ENCODE measurements around the gene HSPA9. TPM values are rescaled to one million over a fixed set of nuclear protein-coding genes. Genes with fewer than 3 reads are reported as not detected.
A peak's percentile ranks its signal among the peaks of the same experiment; 100 is the strongest.

The HSPA9 gene
- polyA plus RNA-seq, 1 donor from 2014 or later = 280 TPM

DNA sequence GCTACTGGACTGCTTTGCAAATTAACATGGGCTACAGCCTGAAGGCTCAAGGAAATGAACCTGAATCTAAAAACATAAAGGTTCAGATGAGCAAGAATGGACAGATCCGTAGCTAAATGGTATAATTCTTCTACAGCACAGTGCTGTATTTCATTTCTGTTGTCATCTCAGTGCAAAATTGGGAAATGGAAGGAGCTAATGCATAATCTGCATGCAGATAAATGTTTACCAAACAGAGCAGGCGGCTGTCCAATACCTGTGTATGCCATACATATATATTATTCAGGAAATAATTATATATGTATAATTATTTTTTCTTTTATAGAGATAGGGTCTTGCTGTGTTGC lies 4.3 kb upstream of the HSPA9 start:
- Histone ChIP-seq H3K27me3 (ENCODE audit: insufficient read depth, low read depth, low read length) (no peaks in the 10 kb centered on the region), H3K9ac (ENCODE audit: low read length) (no peak overlapping the region), H3K9me2 (ENCODE audit: insufficient read depth, low read length) (no peaks in the 10 kb centered on the region), H3F3A (ENCODE audit: insufficient read depth, low read length, poor library complexity, severe bottlenecking) (no peaks in the 10 kb centered on the region), H4K20me1 (ENCODE audit: insufficient read depth) (no peaks in the 10 kb centered on the region), H3K4me3 (ENCODE audit: low read length) (no peak overlapping the region), H3K9me3 (ENCODE audit: low read length) (no peaks in the 10 kb centered on the region), H3K79me2 (replicated peaks; ENCODE audit: insufficient read depth, low read length) (peaks cover 4% of the 10 kb centered on the region), H2AFZ (ENCODE audit: low read depth, low read length) (no peak overlapping the region), H3K27ac (ENCODE audit: low read length) (no peak overlapping the region), H3K4me2 (ENCODE audit: low read length) (no peak overlapping the region), H3K36me3 (ENCODE audit: insufficient read depth, low read length) (no peaks in the 10 kb centered on the region)
- TF ChIP-seq TAF1 (IDR thresholded peaks at IDR 0.05; ENCODE audit: low read depth) (no peak), CTCF (IDR thresholded peaks at IDR 0.05; ENCODE audit: poor library complexity, severe bottlenecking) (peak; percentile 22), EZH2 (IDR thresholded peaks at IDR 0.05; ENCODE audit: borderline replicate concordance, insufficient read depth, low read length, poor library complexity, severe bottlenecking) (no peak), RAD21 (conservative IDR thresholded peaks at IDR 0.05) (peak; percentile 31)

DNA sequence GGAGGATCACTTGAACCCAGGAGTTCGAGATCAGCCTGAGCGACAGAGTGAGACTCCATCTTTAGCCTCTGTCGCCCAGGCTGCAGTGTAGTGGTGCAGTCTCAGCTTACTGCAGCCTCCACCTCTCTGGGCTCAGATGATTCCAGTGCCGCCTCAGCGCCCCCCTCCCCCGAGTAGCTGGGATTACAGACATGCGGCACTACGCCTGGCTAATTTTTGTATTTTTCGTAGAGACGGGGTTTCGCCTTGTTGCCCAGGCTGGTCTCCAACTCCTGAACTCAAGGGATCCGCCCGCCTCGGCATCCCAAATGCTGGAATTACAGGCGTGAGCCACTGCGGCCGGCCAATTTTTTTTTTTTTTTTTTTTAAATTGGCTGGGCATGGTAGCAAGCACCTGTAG lies 2.3 kb upstream of the HSPA9 start:
- no peak for TF ChIP-seq CTCF (IDR thresholded peaks at IDR 0.05; ENCODE audit: poor library complexity, severe bottlenecking)
- no peak for TF ChIP-seq TAF1 (IDR thresholded peaks at IDR 0.05; ENCODE audit: low read depth)
- TF ChIP-seq RAD21 (conservative IDR thresholded peaks at IDR 0.05) = no peak
- no peak for TF ChIP-seq SMC3 (conservative IDR thresholded peaks at IDR 0.05; ENCODE audit: poor library complexity)
- no peak for TF ChIP-seq MXI1 (conservative IDR thresholded peaks at IDR 0.05; ENCODE audit: poor library complexity, severe bottlenecking)
- H3K4me3 ChIP-seq (ENCODE audit: low read length) = no peak overlapping the region
- no peaks in the 10 kb centered on the region for H3K9me3 ChIP-seq (ENCODE audit: low read length)
- H3K27ac ChIP-seq (ENCODE audit: low read length) = no peak overlapping the region
- no peak overlapping the region for H3K9ac ChIP-seq (ENCODE audit: low read length)
- H3K27me3 ChIP-seq (ENCODE audit: insufficient read depth, low read depth, low read length) = no peaks in the 10 kb centered on the region
- no peaks in the 10 kb centered on the region for H4K20me1 ChIP-seq (ENCODE audit: insufficient read depth)
- no peaks in the 10 kb centered on the region for H3K36me3 ChIP-seq (ENCODE audit: insufficient read depth, low read length)
- H3K4me2 ChIP-seq (ENCODE audit: low read length) = no peak overlapping the region
- H3F3A ChIP-seq (ENCODE audit: insufficient read depth, low read length, poor library complexity, severe bottlenecking) = no peaks in the 10 kb centered on the region
- peaks cover 18% of the 10 kb centered on the region for H3K79me2 ChIP-seq (replicated peaks; ENCODE audit: insufficient read depth, low read length)
- no peak overlapping the region for H2AFZ ChIP-seq (ENCODE audit: low read depth, low read length)
- no peaks in the 10 kb centered on the region for H3K9me2 ChIP-seq (ENCODE audit: insufficient read depth, low read length)

- Histone ChIP-seq H3K9ac (ENCODE audit: low read length) (peak overlapping the region; percentile 96), H3F3A (ENCODE audit: insufficient read depth, low read length, poor library complexity, severe bottlenecking) (no peaks in the 10 kb centered on the region), H2AFZ (ENCODE audit: low read depth, low read length) (peak overlapping the region; percentile 71), H3K27me3 (ENCODE audit: insufficient read depth, low read depth, low read length) (no peaks in the 10 kb centered on the region), H3K79me2 (replicated peaks; ENCODE audit: insufficient read depth, low read length) (peaks cover 18% of the 10 kb centered on the region), H3K9me3 (ENCODE audit: low read length) (no peaks in the 10 kb centered on the region), H3K27ac (ENCODE audit: low read length) (peak overlapping the region; percentile 99), H3K9me2 (ENCODE audit: insufficient read depth, low read length) (no peaks in the 10 kb centered on the region), H3K4me2 (ENCODE audit: low read length) (peak overlapping the region; percentile 75), H4K20me1 (ENCODE audit: insufficient read depth) (no peaks in the 10 kb centered on the region), H3K36me3 (ENCODE audit: insufficient read depth, low read length) (no peaks in the 10 kb centered on the region), H3K4me3 (ENCODE audit: low read length) (peak overlapping the region; percentile 94)
- TF ChIP-seq SMC3 (conservative IDR thresholded peaks at IDR 0.05; ENCODE audit: poor library complexity) (no peak), EP300 (conservative IDR thresholded peaks at IDR 0.05; ENCODE audit: poor library complexity, severe bottlenecking) (no peak), CTCF (IDR thresholded peaks at IDR 0.05; ENCODE audit: poor library complexity, severe bottlenecking) (no peak)
Measured at GRCh38 chr5:138574744-138575193, 432 bp downstream of the HSPA9 start.

Data from neural cell (in vitro differentiated cells).